SK-N-MC (cell line): ENCODE results near the gene SBK2.

Source experiments
- EZH2 ChIP-seq: fragments of 200-600 bp; sonication (generic); IDR thresholded peaks from one replicate; pipeline ENCODE4 v1.6.1; 2017; ENCODE audit warnings: antibody characterized with exemption
- FOXP2 ChIP-seq: optimal IDR thresholded peaks from 2 replicates; pipeline ENCODE3; 2011; ENCODE audit warnings: mild to moderate bottlenecking, moderate library complexity; ENCODE audit not compliant: insufficient read depth; ENCODE audit errors: extremely low read length, control extremely low read depth
- POLR2AphosphoS5 ChIP-seq: IDR thresholded peaks from 2 replicates; pipeline ENCODE4 v1.6.1; 2012; ENCODE audit warnings: mild to moderate bottlenecking, low read depth, low read length, borderline replicate concordance

GRCh38 chr19:55536951-55537740, at the start of gene SBK2:
- TF ChIP-seq EZH2 (no peak), POLR2AphosphoS5 (no peak), FOXP2 (no peak)
